C4-2B (cell line): ENCODE data around the gene UFD1.

Source experiments
- CTCF ChIP-seq: fragments of 450-650 bp; conservative IDR thresholded peaks from 2 replicates; pipeline ENCODE4 v1.5.1; 2017; ENCODE audit warnings: mild to moderate bottlenecking
- ZFX ChIP-seq: fragments of 450-650 bp; IDR thresholded peaks from 2 replicates; pipeline ENCODE4 v1.6.1; 2017

- TF ChIP-seq CTCF = no peak
- TF ChIP-seq ZFX = no peak
Measured at GRCh38 chr22:19508024-19508776, 29.2 kb upstream of the UFD1 start.
